ENCODE results near the gene SERP2.

Gene SERP2

DNA sequence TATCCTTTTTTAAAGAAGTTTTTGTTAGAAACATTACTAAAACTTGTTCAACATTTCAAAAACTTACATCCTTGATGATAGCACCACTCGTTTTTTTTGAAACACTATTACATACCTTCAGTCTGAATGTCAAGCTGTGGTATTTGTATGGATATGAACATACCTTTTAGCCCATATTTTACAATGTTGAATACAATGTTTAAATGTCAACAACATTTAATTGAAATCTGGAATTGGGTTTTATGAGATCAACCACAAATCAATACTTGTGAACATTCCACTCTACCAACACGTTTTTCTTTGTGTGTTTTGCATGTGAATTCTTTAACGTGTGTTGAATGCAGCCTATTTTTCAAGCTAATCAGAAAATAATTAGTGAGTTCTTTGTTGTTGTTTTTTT, 4.7 kb downstream of the SERP2 start:
- no CpG with 5 or more reads among the region's 3 CpGs for WGBS (ENCODE audit: insufficient coverage)
- no peaks in the 10 kb centered on the region for H3K36me3 ChIP-seq (ENCODE audit: control insufficient read depth in 4 of 4, insufficient read depth in 4 of 4, low read length in 3 of 4)
- CTCF ChIA-PET, result interaction anchor here (1.4 to 1.5 kb wide), 2 partner anchors 9 to 59 kb away, joined by 4 read pairs; no protein-coding TSS in a partner anchor
- H3K27me3 ChIP-seq (replicated peaks in 2 of 5; ENCODE audit: control insufficient read depth in 4 of 5, insufficient read depth in 5 of 5, low read length in 4 of 5), result no peaks in the 10 kb centered on the region
- POLR2A ChIA-PET, result no interaction called here
- H3K9me3 ChIP-seq (ENCODE audit: control extremely low read depth in 1 of 5, control insufficient read depth in 4 of 5, insufficient read depth in 2 of 5, low read depth in 1 of 5, low read length in 4 of 5), result no peaks in the 10 kb centered on the region
- peaks cover 0 to 24% (median 9%) of the 10 kb centered on the region in 4 experiments for H3K4me1 ChIP-seq (ENCODE audit: control extremely low read depth in 1 of 4, control insufficient read depth in 4 of 4, insufficient read depth in 4 of 4, low read length in 3 of 4)
- H3K27ac ChIP-seq (ENCODE audit: insufficient read depth in 1 of 2, low read depth in 1 of 2, low read length in 2 of 2, poor library complexity in 1 of 2, severe bottlenecking in 2 of 2), result no peak overlapping the region
- no peak overlapping the region for H3K4me3 ChIP-seq (ENCODE audit: control insufficient read depth in 1 of 7, extremely low read depth in 1 of 7, insufficient read depth in 4 of 7, low read depth in 2 of 7, low read length in 6 of 7)
- no peak for DNase-seq

DNA sequence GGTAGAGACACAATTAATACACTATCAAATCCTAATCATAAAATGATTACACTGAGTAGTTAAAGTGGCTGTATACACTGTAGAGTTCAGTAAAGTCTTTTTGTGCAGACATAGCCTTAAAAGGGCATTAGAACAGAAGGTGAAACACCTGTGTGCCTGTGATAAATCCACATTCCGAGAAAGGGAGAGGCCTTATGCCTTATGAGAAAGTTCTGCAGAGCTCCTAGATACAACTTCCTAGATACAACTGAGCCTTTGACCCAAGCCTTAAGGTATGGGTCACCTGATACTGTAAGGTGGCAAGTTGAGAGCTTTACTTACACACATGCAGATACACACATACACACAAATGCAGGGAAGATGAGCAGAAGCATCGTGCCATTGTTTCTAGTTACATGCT, 6.3 kb downstream of the SERP2 start:
- no peak overlapping the region for H3K27ac ChIP-seq (ENCODE audit: insufficient read depth in 1 of 2, low read depth in 1 of 2, low read length in 2 of 2, poor library complexity in 1 of 2, severe bottlenecking in 2 of 2)
- H3K9me3 ChIP-seq (ENCODE audit: control extremely low read depth in 1 of 5, control insufficient read depth in 4 of 5, insufficient read depth in 2 of 5, low read depth in 1 of 5, low read length in 4 of 5), result no peaks in the 10 kb centered on the region
- H3K4me1 ChIP-seq (ENCODE audit: control extremely low read depth in 1 of 4, control insufficient read depth in 4 of 4, insufficient read depth in 4 of 4, low read length in 3 of 4), result peaks cover 0 to 13% (median 4%) of the 10 kb centered on the region in 4 experiments
- H3K27me3 ChIP-seq (replicated peaks in 2 of 5; ENCODE audit: control insufficient read depth in 4 of 5, insufficient read depth in 5 of 5, low read length in 4 of 5), result no peaks in the 10 kb centered on the region
- no peak for DNase-seq
- CTCF ChIA-PET, result interaction anchor here (2.3 kb wide), 1 partner anchor 15 kb away, joined by 5 read pairs; no protein-coding TSS in a partner anchor
- H3K4me3 ChIP-seq (ENCODE audit: control insufficient read depth in 1 of 7, extremely low read depth in 1 of 7, insufficient read depth in 4 of 7, low read depth in 2 of 7, low read length in 6 of 7), result no peak overlapping the region
- H3K36me3 ChIP-seq (ENCODE audit: control insufficient read depth in 4 of 4, insufficient read depth in 4 of 4, low read length in 3 of 4), result no peaks in the 10 kb centered on the region
- WGBS (ENCODE audit: insufficient coverage), result 29% methylated on average over 1 of the region's 2 CpGs
- POLR2A ChIA-PET, result no interaction called here

DNA sequence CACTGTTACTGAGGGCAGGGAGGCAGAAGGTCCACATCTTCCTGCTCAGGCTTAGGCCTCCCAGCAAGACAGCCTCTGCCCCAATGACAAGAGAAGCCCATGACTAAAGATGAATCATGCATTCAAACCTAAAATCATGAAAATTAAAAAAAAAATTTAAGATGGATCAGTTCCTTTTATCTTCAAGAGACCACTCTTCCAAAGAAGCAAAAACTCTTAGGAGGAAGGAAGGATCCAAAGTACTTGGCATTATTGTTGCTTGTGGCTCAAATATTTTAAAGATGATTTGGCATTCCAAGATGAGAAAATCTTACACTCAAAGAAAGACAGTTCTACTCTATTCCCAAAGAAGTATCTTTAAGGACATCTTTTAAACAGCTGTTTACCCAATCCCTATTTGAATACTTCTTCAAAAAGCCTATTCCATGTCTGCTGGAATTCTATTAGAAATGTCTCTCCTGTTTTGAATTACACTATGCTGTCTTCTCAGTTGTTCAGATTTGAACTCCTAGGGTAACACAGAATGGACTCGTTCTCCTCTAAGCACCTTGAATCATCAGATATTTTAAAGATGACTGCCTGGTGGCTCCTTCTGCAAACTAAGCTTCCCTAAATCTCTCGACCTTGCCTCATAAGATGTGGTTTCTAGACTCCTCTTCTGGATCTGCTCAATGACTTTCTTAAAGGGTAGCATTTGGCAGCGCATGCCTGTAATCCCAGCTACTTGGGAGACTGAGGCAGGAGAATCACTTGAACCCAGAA, 7.0 kb downstream of the SERP2 start:
- CTCF ChIA-PET, result interaction anchor here (1.0 to 2.3 kb wide), 2 partner anchors 14 to 136 kb away, joined by 3 to 5 read pairs; no protein-coding TSS in a partner anchor

GRCh38 chr13:44382635-44383145, 9.1 kb downstream of the SERP2 start:
- Histone ChIP-seq H3K27ac (ENCODE audit: insufficient read depth in 1 of 2, low read depth in 1 of 2, low read length in 2 of 2, poor library complexity in 1 of 2, severe bottlenecking in 2 of 2) (peak overlapping the region in 1 of 2 experiments; percentile 43), H3K9me3 (ENCODE audit: control extremely low read depth in 1 of 5, control insufficient read depth in 4 of 5, insufficient read depth in 2 of 5, low read depth in 1 of 5, low read length in 4 of 5) (no peaks in the 10 kb centered on the region), H3K4me3 (ENCODE audit: control insufficient read depth in 1 of 7, extremely low read depth in 1 of 7, insufficient read depth in 4 of 7, low read depth in 2 of 7, low read length in 6 of 7) (no peak overlapping the region), H3K4me1 (ENCODE audit: control extremely low read depth in 1 of 4, control insufficient read depth in 4 of 4, insufficient read depth in 4 of 4, low read length in 3 of 4) (peaks cover 0 to 15% (median 9%) of the 10 kb centered on the region in 4 experiments), H3K27me3 (replicated peaks in 2 of 5; ENCODE audit: control insufficient read depth in 4 of 5, insufficient read depth in 5 of 5, low read length in 4 of 5) (no peaks in the 10 kb centered on the region), H3K36me3 (ENCODE audit: control insufficient read depth in 4 of 4, insufficient read depth in 4 of 4, low read length in 3 of 4) (no peaks in the 10 kb centered on the region)
- ChIA-PET CTCF (interaction anchor here (0.9 to 1.8 kb wide), 6 partner anchors 14 to 139 kb away, joined by 3 to 6 read pairs (median 3); no protein-coding TSS in a partner anchor), POLR2A (interaction anchor here (1.6 kb wide), 1 partner anchor 54 kb away, joined by 5 read pairs; no protein-coding TSS in a partner anchor)
- WGBS (ENCODE audit: insufficient coverage), result 13% methylated on average over 4 of the region's 5 CpGs
- peak; percentile 61 to 80 (median 65) for DNase-seq

More for the DNA sequence above, 7.0 kb downstream of the SERP2 start:
- Histone ChIP-seq H3K27me3 (replicated peaks in 2 of 5; ENCODE audit: control insufficient read depth in 4 of 5, insufficient read depth in 5 of 5, low read length in 4 of 5) (no peaks in the 10 kb centered on the region), H3K27ac (ENCODE audit: insufficient read depth in 1 of 2, low read depth in 1 of 2, low read length in 2 of 2, poor library complexity in 1 of 2, severe bottlenecking in 2 of 2) (no peak overlapping the region), H3K9me3 (ENCODE audit: control extremely low read depth in 1 of 5, control insufficient read depth in 4 of 5, insufficient read depth in 2 of 5, low read depth in 1 of 5, low read length in 4 of 5) (no peaks in the 10 kb centered on the region), H3K4me1 (ENCODE audit: control extremely low read depth in 1 of 4, control insufficient read depth in 4 of 4, insufficient read depth in 4 of 4, low read length in 3 of 4) (peaks cover 0 to 11% (median 8%) of the 10 kb centered on the region in 4 experiments), H3K36me3 (ENCODE audit: control insufficient read depth in 4 of 4, insufficient read depth in 4 of 4, low read length in 3 of 4) (no peaks in the 10 kb centered on the region), H3K4me3 (ENCODE audit: control insufficient read depth in 1 of 7, extremely low read depth in 1 of 7, insufficient read depth in 4 of 7, low read depth in 2 of 7, low read length in 6 of 7) (no peak overlapping the region)
- POLR2A ChIA-PET, result interaction anchor here (0.6 kb wide), 1 partner anchor 14 kb away, joined by 4 read pairs; no protein-coding TSS in a partner anchor
- 100% methylated on average over 3 of the region's 3 CpGs for WGBS (ENCODE audit: insufficient coverage)
- no peak for DNase-seq

- 74% methylated on average over 4 of the region's 5 CpGs for WGBS (ENCODE audit: insufficient coverage)
Measured at GRCh38 chr13:44383945-44384344, 10.3 kb downstream of the SERP2 start.

GRCh38 chr13:44384778-44385177, 11.2 kb downstream of the SERP2 start:
- Histone ChIP-seq H3K36me3 (ENCODE audit: control insufficient read depth in 4 of 4, insufficient read depth in 4 of 4, low read length in 3 of 4) (no peaks in the 10 kb centered on the region), H3K4me3 (ENCODE audit: control insufficient read depth in 1 of 7, extremely low read depth in 1 of 7, insufficient read depth in 4 of 7, low read depth in 2 of 7, low read length in 6 of 7) (no peak overlapping the region), H3K27me3 (replicated peaks in 2 of 5; ENCODE audit: control insufficient read depth in 4 of 5, insufficient read depth in 5 of 5, low read length in 4 of 5) (no peaks in the 10 kb centered on the region), H3K9me3 (ENCODE audit: control extremely low read depth in 1 of 5, control insufficient read depth in 4 of 5, insufficient read depth in 2 of 5, low read depth in 1 of 5, low read length in 4 of 5) (no peaks in the 10 kb centered on the region), H3K27ac (ENCODE audit: insufficient read depth in 1 of 2, low read depth in 1 of 2, low read length in 2 of 2, poor library complexity in 1 of 2, severe bottlenecking in 2 of 2) (no peak overlapping the region), H3K4me1 (ENCODE audit: control extremely low read depth in 1 of 4, control insufficient read depth in 4 of 4, insufficient read depth in 4 of 4, low read length in 3 of 4) (peaks cover 0 to 33% (median 23%) of the 10 kb centered on the region in 4 experiments)
- DNase-seq, result no peak
- WGBS (ENCODE audit: insufficient coverage), result no CpG with 5 or more reads among the region's 1 CpG
- ChIA-PET POLR2A (no interaction called here), CTCF (interaction anchor here (0.8 to 1.8 kb wide), 6 partner anchors 12 to 40 kb away, joined by 3 to 6 read pairs (median 3); no protein-coding TSS in a partner anchor)

More at GRCh38 chr13:44383945-44384344, 10.3 kb downstream of the SERP2 start:
- Histone ChIP-seq H3K9me3 (ENCODE audit: control extremely low read depth in 1 of 5, control insufficient read depth in 4 of 5, insufficient read depth in 2 of 5, low read depth in 1 of 5, low read length in 4 of 5) (no peaks in the 10 kb centered on the region), H3K4me3 (ENCODE audit: control insufficient read depth in 1 of 7, extremely low read depth in 1 of 7, insufficient read depth in 4 of 7, low read depth in 2 of 7, low read length in 6 of 7) (no peak overlapping the region), H3K27me3 (replicated peaks in 2 of 5; ENCODE audit: control insufficient read depth in 4 of 5, insufficient read depth in 5 of 5, low read length in 4 of 5) (no peaks in the 10 kb centered on the region), H3K27ac (ENCODE audit: insufficient read depth in 1 of 2, low read depth in 1 of 2, low read length in 2 of 2, poor library complexity in 1 of 2, severe bottlenecking in 2 of 2) (no peak overlapping the region), H3K36me3 (ENCODE audit: control insufficient read depth in 4 of 4, insufficient read depth in 4 of 4, low read length in 3 of 4) (no peaks in the 10 kb centered on the region), H3K4me1 (ENCODE audit: control extremely low read depth in 1 of 4, control insufficient read depth in 4 of 4, insufficient read depth in 4 of 4, low read length in 3 of 4) (peaks cover 0 to 24% (median 16%) of the 10 kb centered on the region in 4 experiments)
- POLR2A ChIA-PET, result no interaction called here
- CTCF ChIA-PET, result interaction anchor here (0.7 to 1.8 kb wide), 10 partner anchors 9 to 135 kb away, joined by 3 to 6 read pairs (median 3); no protein-coding TSS in a partner anchor
- no peak for DNase-seq

Data from common myeloid progenitor, CD34-positive (primary cell).